Skeletal muscle satellite cell (primary cell): ENCODE data around the gene STIP1.
A peak's percentile ranks its signal among the peaks of the same experiment; 100 is the strongest.

Source experiments
- H3K27me3 ChIP-seq: 2 replicates; pipeline ENCODE4 v1.7.0; 2013; ENCODE audit warnings: low read length; ENCODE audit not compliant: control insufficient read depth, insufficient read depth
- H3K36me3 ChIP-seq: 2 replicates; pipeline ENCODE4 v1.7.0; 2013; ENCODE audit warnings: mild to moderate bottlenecking, control low read depth, low read length; ENCODE audit not compliant: insufficient read depth
- H3K4me1 ChIP-seq: 2 replicates; pipeline ENCODE4 v1.7.0; 2013; ENCODE audit warnings: low read length; ENCODE audit not compliant: control insufficient read depth, insufficient read depth
- H3K4me2 ChIP-seq: 2 replicates; pipeline ENCODE4 v1.7.0; 2013; ENCODE audit warnings: mild to moderate bottlenecking, low read length
- H3K4me3 ChIP-seq: 2 replicates; pipeline ENCODE4 v1.7.0; 2013; ENCODE audit warnings: low read length
- H3K9ac ChIP-seq: 2 replicates; pipeline ENCODE4 v1.7.0; 2013; ENCODE audit warnings: mild to moderate bottlenecking, low read depth, low read length, moderate library complexity
- H3K9me3 ChIP-seq: replicated peaks from 2 replicates; pipeline ENCODE4 v1.7.0; 2013; ENCODE audit warnings: mild to moderate bottlenecking, control low read depth, low read length

Gene STIP1

GRCh38 chr11:64226507-64227051 is 40.6 kb downstream of the STIP1 start:
- Histone ChIP-seq H3K9me3 (no peaks in the 10 kb centered on the region), H3K27me3 (no peaks in the 10 kb centered on the region), H3K4me1 (peaks cover 45% of the 10 kb centered on the region), H3K36me3 (peaks cover 15% of the 10 kb centered on the region), H3K4me2 (peak overlapping the region; percentile 97), H3K4me3 (peak overlapping the region; percentile 91), H3K9ac (peak overlapping the region; percentile 91)

- peak overlapping the region; percentile 91 for H3K9ac ChIP-seq
- no peaks in the 10 kb centered on the region for H3K9me3 ChIP-seq
- H3K4me2 ChIP-seq, result peak overlapping the region; percentile 97
- peaks cover 15% of the 10 kb centered on the region for H3K36me3 ChIP-seq
- H3K4me1 ChIP-seq, result peaks cover 45% of the 10 kb centered on the region
- no peaks in the 10 kb centered on the region for H3K27me3 ChIP-seq
- H3K4me3 ChIP-seq, result peak overlapping the region; percentile 91
Measured at GRCh38 chr11:64227405-64227956, 41.5 kb downstream of the STIP1 start.

- Histone ChIP-seq H3K9me3 (no peaks in the 10 kb centered on the region), H3K36me3 (peaks cover 4% of the 10 kb centered on the region), H3K9ac (no peak overlapping the region), H3K4me1 (peaks cover 49% of the 10 kb centered on the region), H3K4me3 (peak overlapping the region; percentile 83), H3K4me2 (peak overlapping the region; percentile 96), H3K27me3 (no peaks in the 10 kb centered on the region)
Measured at GRCh38 chr11:64229090-64229743, 43.2 kb downstream of the STIP1 start.

- H3K4me2 ChIP-seq, result peak overlapping the region; percentile 96
- H3K9ac ChIP-seq, result peak overlapping the region; percentile 87
- peak overlapping the region; percentile 83 for H3K4me3 ChIP-seq
- H3K27me3 ChIP-seq, result no peaks in the 10 kb centered on the region
- H3K9me3 ChIP-seq, result no peaks in the 10 kb centered on the region
- H3K36me3 ChIP-seq, result peaks cover 4% of the 10 kb centered on the region
- peaks cover 46% of the 10 kb centered on the region for H3K4me1 ChIP-seq
Measured at GRCh38 chr11:64229744-64230170, 43.8 kb downstream of the STIP1 start.

- no peaks in the 10 kb centered on the region for H3K9me3 ChIP-seq
- peak within 1 kb of the TSS; percentile 96 for H3K4me2 ChIP-seq
- H3K4me1 ChIP-seq, result peaks cover 44% of the 10 kb centered on the region
- peaks cover 4% of the 10 kb centered on the region for H3K36me3 ChIP-seq
- peak within 1 kb of the TSS; percentile 87 for H3K9ac ChIP-seq
- peak within 1 kb of the TSS; percentile 83 for H3K4me3 ChIP-seq
- no peaks in the 10 kb centered on the region for H3K27me3 ChIP-seq
Measured at GRCh38 chr11:64230171-64230984, 44.4 kb downstream of the STIP1 start, which contains the start of gene DNAJC4. Gene DNAJC4, plus strand, starts transcription at chr11:64230548. Its CDS starts 307 bp downstream, at chr11:64230855.

GRCh38 chr11:64230985-64231365 is 45.0 kb downstream of the STIP1 start:
- Histone ChIP-seq H3K4me3 (peak overlapping the region; percentile 83), H3K4me2 (peak overlapping the region; percentile 96), H3K4me1 (peaks cover 46% of the 10 kb centered on the region), H3K27me3 (no peaks in the 10 kb centered on the region), H3K9me3 (no peaks in the 10 kb centered on the region), H3K36me3 (peaks cover 8% of the 10 kb centered on the region), H3K9ac (peak overlapping the region; percentile 87)

GRCh38 chr11:64231546-64231945 is 45.6 kb downstream of the STIP1 start:
- no peak overlapping the region for H3K4me2 ChIP-seq
- peaks cover 10% of the 10 kb centered on the region for H3K36me3 ChIP-seq
- no peak overlapping the region for H3K9ac ChIP-seq
- H3K4me3 ChIP-seq, result no peak overlapping the region
- H3K27me3 ChIP-seq, result no peaks in the 10 kb centered on the region
- H3K9me3 ChIP-seq, result no peaks in the 10 kb centered on the region
- peaks cover 44% of the 10 kb centered on the region for H3K4me1 ChIP-seq

GRCh38 chr11:64232182-64232966 is 46.4 kb downstream of the STIP1 start:
- peak overlapping the region; percentile 11 for H3K4me2 ChIP-seq
- no peak overlapping the region for H3K4me3 ChIP-seq
- no peaks in the 10 kb centered on the region for H3K9me3 ChIP-seq
- H3K9ac ChIP-seq, result no peak overlapping the region
- H3K36me3 ChIP-seq, result peaks cover 10% of the 10 kb centered on the region
- H3K27me3 ChIP-seq, result no peaks in the 10 kb centered on the region
- peaks cover 36% of the 10 kb centered on the region for H3K4me1 ChIP-seq

- Histone ChIP-seq H3K4me2 (peak overlapping the region; percentile 11), H3K36me3 (peaks cover 10% of the 10 kb centered on the region), H3K27me3 (no peaks in the 10 kb centered on the region), H3K9me3 (no peaks in the 10 kb centered on the region), H3K9ac (no peak overlapping the region), H3K4me1 (peaks cover 33% of the 10 kb centered on the region), H3K4me3 (no peak overlapping the region)
Measured at GRCh38 chr11:64232967-64233315, 47.0 kb downstream of the STIP1 start.

GRCh38 chr11:64233913-64234586 is 48.1 kb downstream of the STIP1 start, which contains the start of gene VEGFB:
Gene VEGFB, plus strand, starts transcription at chr11:64234584. Its CDS starts 250 bp downstream, at chr11:64234834.
- H3K4me2 ChIP-seq, result peak within 1 kb of the TSS; percentile 95
- peak within 1 kb of the TSS; percentile 85 for H3K4me3 ChIP-seq
- H3K9ac ChIP-seq, result peak within 1 kb of the TSS; percentile 66
- H3K36me3 ChIP-seq, result peaks cover 15% of the 10 kb centered on the region
- no peaks in the 10 kb centered on the region for H3K9me3 ChIP-seq
- peaks cover 33% of the 10 kb centered on the region for H3K4me1 ChIP-seq
- H3K27me3 ChIP-seq, result no peaks in the 10 kb centered on the region
